ENCODE results near the gene MYL6B.
"Not testable (repeated sequence)": the region's sequence is repeated elsewhere in the genome, so short reads cannot be mapped to it uniquely, and the experiment has no call there.

MYL6B gene

GRCh38 chr12:56152756-56153677 lies 630 bp downstream of the MYL6B start:
- DNase-seq (ENCODE audit: low read depth in 2 of 2), result no peak

- DNase-seq (ENCODE audit: low read depth in 2 of 2), result no peak
Observed at GRCh38 chr12:56153678-56154065, 1.3 kb downstream of the MYL6B start.

- no peak for DNase-seq (ENCODE audit: low read depth in 2 of 2)
Observed at GRCh38 chr12:56154246-56154771, 1.9 kb downstream of the MYL6B start.

- DNase-seq (ENCODE audit: low read depth in 2 of 2), result no peak
Observed at GRCh38 chr12:56154818-56155217, 2.4 kb downstream of the MYL6B start.

- DNase-seq (ENCODE audit: low read depth in 2 of 2), result no peak
Observed at GRCh38 chr12:56155256-56155845, 3.0 kb downstream of the MYL6B start.

- DNase-seq (ENCODE audit: low read depth in 2 of 2), result not testable (repeated sequence)
Observed at GRCh38 chr12:56156464-56157200, 4.2 kb downstream of the MYL6B start.

- DNase-seq (ENCODE audit: low read depth in 2 of 2), result peak; percentile 11 to 27
Observed at GRCh38 chr12:56157201-56158028, 5.0 kb downstream of the MYL6B start.

DNA sequence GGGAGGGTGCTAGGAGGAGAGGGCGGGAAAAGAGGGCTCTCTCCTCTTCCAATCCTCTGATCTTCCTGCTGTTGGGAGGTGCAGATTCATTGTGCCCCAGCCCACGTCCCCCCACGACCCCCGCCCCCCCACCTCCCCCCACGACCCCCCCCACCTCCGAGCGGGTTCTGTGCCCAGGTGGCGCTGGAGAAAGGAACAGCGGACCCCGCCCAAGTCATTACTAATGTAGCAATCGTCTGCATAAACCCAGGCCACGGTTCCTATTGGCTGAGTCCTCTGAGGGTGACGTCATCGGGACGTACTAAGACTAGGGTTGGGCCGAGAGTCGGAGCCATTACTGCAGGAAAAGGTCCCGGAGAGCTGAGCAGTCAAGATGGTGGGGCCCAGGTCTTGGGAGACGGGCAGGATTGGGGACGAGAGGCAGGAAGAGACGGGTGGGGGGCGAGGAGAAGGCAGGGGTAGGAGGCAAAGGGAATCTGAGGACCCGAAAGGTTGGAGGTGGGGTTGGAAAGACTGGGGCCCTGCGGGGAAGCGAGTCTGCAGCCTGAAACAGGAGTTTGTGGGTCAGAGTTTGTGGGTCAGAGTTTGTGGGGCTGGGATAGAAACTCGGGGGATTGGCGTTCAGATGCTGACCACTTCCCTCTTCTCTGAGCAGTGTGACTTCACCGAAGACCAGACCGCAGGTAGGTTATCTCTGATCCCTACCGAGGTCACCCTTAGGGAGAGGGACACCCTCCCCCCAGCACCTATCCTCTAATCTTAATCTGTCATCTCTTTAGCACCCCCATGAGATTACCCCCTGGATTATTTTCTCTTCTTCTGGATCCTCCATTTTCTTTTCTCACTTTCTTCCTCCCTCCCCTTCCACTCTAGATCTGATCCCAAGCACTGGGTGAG lies 5.9 kb downstream of the MYL6B start, which contains the start of gene MYL6:
TSS of gene MYL6 (plus strand) at position 331 of the 897 bp plus-strand sequence. CDS start at position 374, 43 bp downstream.
- peak; percentile 79 to 84 for DNase-seq (ENCODE audit: low read depth in 2 of 2)

GRCh38 chr12:56158926-56159461 lies 6.6 kb downstream of the MYL6B start:
- DNase-seq (ENCODE audit: low read depth in 2 of 2), result no peak

- DNase-seq (ENCODE audit: low read depth in 2 of 2), result no peak
Observed at GRCh38 chr12:56159482-56160192, 7.2 kb downstream of the MYL6B start.

GRCh38 chr12:56160193-56160763 lies 7.9 kb downstream of the MYL6B start:
- peak in 1 of 2 donors; percentile 24 for DNase-seq (ENCODE audit: low read depth in 2 of 2)

- no peak for DNase-seq (ENCODE audit: low read depth in 2 of 2)
Observed at GRCh38 chr12:56160894-56161689, 8.7 kb downstream of the MYL6B start.

GRCh38 chr12:56161690-56162351 lies 9.4 kb downstream of the MYL6B start:
- DNase-seq (ENCODE audit: low read depth in 2 of 2), result no peak

DNA sequence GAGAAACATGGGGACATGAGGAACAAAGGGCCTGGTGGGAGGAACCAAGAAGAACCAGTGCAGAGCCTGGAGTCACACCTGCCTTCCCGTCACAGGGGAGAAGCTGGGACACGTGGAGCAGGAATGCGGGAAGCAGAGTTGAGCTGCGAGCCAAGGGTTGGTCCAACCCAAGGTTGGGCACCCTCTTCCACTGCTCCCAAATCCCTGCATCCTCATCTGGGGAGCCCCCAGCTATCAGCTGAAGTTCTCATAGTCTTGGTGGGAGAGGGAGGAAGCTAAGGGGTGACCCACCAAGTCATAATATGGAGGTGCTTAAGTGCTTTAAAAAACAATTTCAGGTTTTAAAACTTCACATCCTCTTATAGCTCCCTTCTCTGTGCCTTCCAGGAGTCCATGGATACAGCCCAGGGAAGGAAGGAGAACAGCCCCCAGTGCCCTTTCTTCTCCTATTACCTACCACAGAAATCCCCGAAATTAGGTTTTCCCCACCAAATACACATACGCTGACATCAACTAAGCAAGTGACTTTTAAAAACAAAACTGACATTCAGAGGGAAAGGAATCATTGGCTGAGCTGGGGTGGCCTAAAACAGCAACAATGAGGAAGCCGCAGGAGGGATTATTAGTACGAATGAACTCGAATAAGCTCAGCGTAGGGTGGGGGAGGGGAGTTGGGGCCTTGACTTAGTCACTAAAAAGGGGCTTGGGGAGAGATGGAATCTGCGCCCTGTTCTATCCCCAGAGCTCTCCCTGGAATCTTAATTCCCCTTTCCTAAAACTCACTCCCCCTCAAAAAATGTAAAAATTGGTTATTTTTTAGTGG lies 10.3 kb downstream of the MYL6B start:
- no peak for DNase-seq (ENCODE audit: low read depth in 2 of 2)

- DNase-seq (ENCODE audit: low read depth in 2 of 2), result no peak
Observed at GRCh38 chr12:56163533-56164344, 11.4 kb downstream of the MYL6B start.

DNA sequence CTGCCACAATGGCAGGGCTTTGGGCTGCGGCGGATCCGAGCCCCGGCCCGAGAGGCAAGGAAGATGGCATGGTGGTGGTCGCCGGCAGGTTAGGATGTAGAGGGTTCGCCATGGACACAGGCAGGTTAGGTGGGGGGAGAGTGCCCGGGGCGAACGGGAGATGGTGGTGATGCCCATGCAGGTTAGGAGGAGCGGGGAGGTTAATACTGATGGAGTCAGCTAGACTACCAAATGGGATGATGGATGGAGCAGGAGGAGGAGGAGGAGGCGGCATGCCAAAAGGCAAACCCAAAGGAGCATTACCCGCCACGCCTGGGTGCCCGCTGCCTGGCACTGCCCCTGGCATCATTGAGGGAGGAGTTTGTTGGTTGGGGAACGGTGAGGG lies 11.9 kb downstream of the MYL6B start:
- no peak for DNase-seq (ENCODE audit: low read depth in 2 of 2)
